Measurements from ENCODE around the gene LCE1C. TPM values are rescaled to one million over a fixed set of nuclear protein-coding genes. Genes with fewer than 3 reads are reported as not detected.

The LCE1C gene
- polyA plus RNA-seq, 1 donor from 2014 or later: not detected

GRCh38 chr1:152823294-152823693 is 16.8 kb upstream of the LCE1C start:
- no peak overlapping the region for H3K9ac ChIP-seq (ENCODE audit: low read length)
- no peak overlapping the region for H3K4me2 ChIP-seq (ENCODE audit: low read length)
- H3F3A ChIP-seq (ENCODE audit: insufficient read depth, low read length, poor library complexity, severe bottlenecking): no peaks in the 10 kb centered on the region
- no peaks in the 10 kb centered on the region for H3K36me3 ChIP-seq (ENCODE audit: insufficient read depth, low read length)
- no peak overlapping the region for H2AFZ ChIP-seq (ENCODE audit: low read depth, low read length)
- H3K9me3 ChIP-seq (ENCODE audit: low read length): no peaks in the 10 kb centered on the region
- H3K27me3 ChIP-seq (ENCODE audit: insufficient read depth, low read depth, low read length): no peaks in the 10 kb centered on the region
- H3K4me3 ChIP-seq (ENCODE audit: low read length): no peak overlapping the region
- H3K27ac ChIP-seq (ENCODE audit: low read length): no peak overlapping the region
- no peaks in the 10 kb centered on the region for H4K20me1 ChIP-seq (ENCODE audit: insufficient read depth)
- H3K9me2 ChIP-seq (ENCODE audit: insufficient read depth, low read length): no peaks in the 10 kb centered on the region
- no peaks in the 10 kb centered on the region for H3K79me2 ChIP-seq (replicated peaks; ENCODE audit: insufficient read depth, low read length)
- no peak for TF ChIP-seq SMC3 (conservative IDR thresholded peaks at IDR 0.05; ENCODE audit: poor library complexity)

GRCh38 chr1:152817309-152817708 is 10.9 kb upstream of the LCE1C start:
- no peak for TF ChIP-seq EP300 (conservative IDR thresholded peaks at IDR 0.05; ENCODE audit: poor library complexity, severe bottlenecking)
- TF ChIP-seq SMC3 (conservative IDR thresholded peaks at IDR 0.05; ENCODE audit: poor library complexity): no peak
- TF ChIP-seq, protein P1, sequence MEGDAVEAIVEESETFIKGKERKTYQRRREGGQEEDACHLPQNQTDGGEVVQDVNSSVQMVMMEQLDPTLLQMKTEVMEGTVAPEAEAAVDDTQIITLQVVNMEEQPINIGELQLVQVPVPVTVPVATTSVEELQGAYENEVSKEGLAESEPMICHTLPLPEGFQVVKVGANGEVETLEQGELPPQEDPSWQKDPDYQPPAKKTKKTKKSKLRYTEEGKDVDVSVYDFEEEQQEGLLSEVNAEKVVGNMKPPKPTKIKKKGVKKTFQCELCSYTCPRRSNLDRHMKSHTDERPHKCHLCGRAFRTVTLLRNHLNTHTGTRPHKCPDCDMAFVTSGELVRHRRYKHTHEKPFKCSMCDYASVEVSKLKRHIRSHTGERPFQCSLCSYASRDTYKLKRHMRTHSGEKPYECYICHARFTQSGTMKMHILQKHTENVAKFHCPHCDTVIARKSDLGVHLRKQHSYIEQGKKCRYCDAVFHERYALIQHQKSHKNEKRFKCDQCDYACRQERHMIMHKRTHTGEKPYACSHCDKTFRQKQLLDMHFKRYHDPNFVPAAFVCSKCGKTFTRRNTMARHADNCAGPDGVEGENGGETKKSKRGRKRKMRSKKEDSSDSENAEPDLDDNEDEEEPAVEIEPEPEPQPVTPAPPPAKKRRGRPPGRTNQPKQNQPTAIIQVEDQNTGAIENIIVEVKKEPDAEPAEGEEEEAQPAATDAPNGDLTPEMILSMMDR (IDR thresholded peaks at IDR 0.05; ENCODE audit: poor library complexity, severe bottlenecking): no peak
- Histone ChIP-seq H3K9me2 (ENCODE audit: insufficient read depth, low read length) (no peaks in the 10 kb centered on the region), H3K27me3 (ENCODE audit: insufficient read depth, low read depth, low read length) (no peaks in the 10 kb centered on the region), H3F3A (ENCODE audit: insufficient read depth, low read length, poor library complexity, severe bottlenecking) (no peaks in the 10 kb centered on the region), H3K79me2 (replicated peaks; ENCODE audit: insufficient read depth, low read length) (no peaks in the 10 kb centered on the region), H3K9me3 (ENCODE audit: low read length) (no peaks in the 10 kb centered on the region), H2AFZ (ENCODE audit: low read depth, low read length) (no peak overlapping the region), H3K27ac (ENCODE audit: low read length) (no peak overlapping the region), H3K9ac (ENCODE audit: low read length) (no peak overlapping the region), H3K4me3 (ENCODE audit: low read length) (no peak overlapping the region), H4K20me1 (ENCODE audit: insufficient read depth) (no peaks in the 10 kb centered on the region), H3K36me3 (ENCODE audit: insufficient read depth, low read length) (no peaks in the 10 kb centered on the region), H3K4me2 (ENCODE audit: low read length) (no peak overlapping the region)

DNA sequence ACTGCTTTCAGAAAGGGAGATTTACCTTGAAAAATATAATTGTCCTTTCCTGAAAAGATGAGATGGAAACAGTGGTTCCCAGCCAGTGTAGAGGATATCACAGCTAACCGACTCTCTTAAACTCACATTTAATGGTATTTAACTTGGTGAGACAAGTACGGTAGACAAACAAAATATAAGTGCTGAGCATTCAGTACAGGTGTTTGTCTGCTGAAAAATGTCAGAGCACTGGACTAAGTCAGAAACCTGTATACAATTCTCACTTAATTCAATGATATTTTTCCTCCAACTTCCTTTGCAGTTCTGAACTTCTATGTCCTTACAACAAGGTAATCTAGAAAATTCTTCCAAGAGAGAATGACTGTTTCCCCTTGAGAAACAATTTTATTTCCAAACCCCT is 5.2 kb upstream of the LCE1C start, which contains the start of gene LCE1B:
TSS of gene LCE1B (plus strand) at position 301 of the 400 bp plus-strand sequence. CDS start 476 bp downstream, outside the sequence.
- H3K4me2 ChIP-seq (ENCODE audit: low read length): no peak within 1 kb of the TSS
- no peak within 1 kb of the TSS for H3K27ac ChIP-seq (ENCODE audit: low read length)
- no peaks in the 10 kb centered on the region for H3K9me2 ChIP-seq (ENCODE audit: insufficient read depth, low read length)
- TF ChIP-seq MXI1 (conservative IDR thresholded peaks at IDR 0.05; ENCODE audit: poor library complexity, severe bottlenecking): no peak
- no peak for TF ChIP-seq TAF1 (IDR thresholded peaks at IDR 0.05; ENCODE audit: low read depth)
- H3K79me2 ChIP-seq (replicated peaks; ENCODE audit: insufficient read depth, low read length): no peaks in the 10 kb centered on the region
- H4K20me1 ChIP-seq (ENCODE audit: insufficient read depth): no peaks in the 10 kb centered on the region
- H3K4me3 ChIP-seq (ENCODE audit: low read length): no peak within 1 kb of the TSS
- H3K27me3 ChIP-seq (ENCODE audit: insufficient read depth, low read depth, low read length): no peaks in the 10 kb centered on the region
- no peaks in the 10 kb centered on the region for H3K36me3 ChIP-seq (ENCODE audit: insufficient read depth, low read length)
- H3F3A ChIP-seq (ENCODE audit: insufficient read depth, low read length, poor library complexity, severe bottlenecking): no peaks in the 10 kb centered on the region
- no peaks in the 10 kb centered on the region for H3K9me3 ChIP-seq (ENCODE audit: low read length)
- H2AFZ ChIP-seq (ENCODE audit: low read depth, low read length): no peak within 1 kb of the TSS
- H3K9ac ChIP-seq (ENCODE audit: low read length): no peak within 1 kb of the TSS

DNA sequence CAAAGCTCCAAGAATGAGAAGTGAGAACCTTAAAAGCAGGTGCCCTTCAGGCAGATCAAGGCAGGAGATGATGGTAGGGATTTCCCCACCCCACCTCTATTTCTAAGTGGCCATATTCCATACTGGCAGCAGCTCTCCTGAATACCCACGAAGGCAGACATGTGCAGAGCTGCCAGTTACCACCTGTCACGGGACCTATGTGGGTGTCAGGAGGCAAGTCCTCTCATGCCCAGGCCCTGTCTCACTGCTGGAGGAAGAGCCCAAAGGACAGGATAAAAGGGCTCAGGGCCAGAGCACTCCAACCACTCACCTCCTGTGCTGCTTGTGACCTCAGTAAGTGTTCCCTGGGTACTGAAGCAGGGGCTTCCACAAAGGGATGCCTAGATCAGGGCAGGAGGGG is 4.6 kb upstream of the LCE1C start:
- TF ChIP-seq REST (IDR thresholded peaks at IDR 0.05; ENCODE audit: borderline replicate concordance): no peak
- TF ChIP-seq EZH2 (IDR thresholded peaks at IDR 0.05; ENCODE audit: borderline replicate concordance, insufficient read depth, low read length, poor library complexity, severe bottlenecking): no peak
- TF ChIP-seq POLR2AphosphoS5 (IDR thresholded peaks at IDR 0.05): no peak
- TF ChIP-seq, protein P1 (IDR thresholded peaks at IDR 0.05; ENCODE audit: poor library complexity, severe bottlenecking): no peak
- no peak for TF ChIP-seq RAD21 (conservative IDR thresholded peaks at IDR 0.05)
- TF ChIP-seq SMC3 (conservative IDR thresholded peaks at IDR 0.05; ENCODE audit: poor library complexity): no peak
- TF ChIP-seq TAF1 (IDR thresholded peaks at IDR 0.05; ENCODE audit: low read depth): no peak
- TF ChIP-seq EP300 (conservative IDR thresholded peaks at IDR 0.05; ENCODE audit: poor library complexity, severe bottlenecking): no peak
- no peak for TF ChIP-seq MXI1 (conservative IDR thresholded peaks at IDR 0.05; ENCODE audit: poor library complexity, severe bottlenecking)
- Histone ChIP-seq H3K36me3 (ENCODE audit: insufficient read depth, low read length) (no peaks in the 10 kb centered on the region), H4K20me1 (ENCODE audit: insufficient read depth) (no peaks in the 10 kb centered on the region), H3K27ac (ENCODE audit: low read length) (no peak overlapping the region), H3K4me3 (ENCODE audit: low read length) (no peak overlapping the region), H3K9me3 (ENCODE audit: low read length) (no peaks in the 10 kb centered on the region), H3F3A (ENCODE audit: insufficient read depth, low read length, poor library complexity, severe bottlenecking) (no peaks in the 10 kb centered on the region), H3K9ac (ENCODE audit: low read length) (no peak overlapping the region), H3K4me2 (ENCODE audit: low read length) (no peak overlapping the region), H3K27me3 (ENCODE audit: insufficient read depth, low read depth, low read length) (no peaks in the 10 kb centered on the region), H3K9me2 (ENCODE audit: insufficient read depth, low read length) (no peaks in the 10 kb centered on the region), H3K79me2 (replicated peaks; ENCODE audit: insufficient read depth, low read length) (no peaks in the 10 kb centered on the region), H2AFZ (ENCODE audit: low read depth, low read length) (no peak overlapping the region)
